HepG2 (cell line): ENCODE results near the gene TENT5A. TPM values are rescaled to one million over a fixed set of nuclear protein-coding genes. Genes with fewer than 3 reads are reported as not detected.
"Not testable (repeated sequence)": the region's sequence is repeated elsewhere in the genome, so short reads cannot be mapped to it uniquely, and the experiment has no call there.

Experiments used
- BCL6 ChIP-seq: IDR thresholded peaks from 2 replicates; pipeline ENCODE4 v1.6.1; 2016; ENCODE audit warnings: missing genetic modification reagents, missing compliant biosample characterization
- CEBPB ChIP-seq: IDR thresholded peaks from 2 replicates; pipeline ENCODE4 v1.6.1; 2011; ENCODE audit warnings: low read depth, low read length, improper control_type of control experiment, borderline replicate concordance
- CEBPG ChIP-seq: IDR thresholded peaks from 2 replicates; pipeline ENCODE4 v1.6.1; 2016
- EP300 ChIP-seq, 3 experiments: sonication (generic) in 1 of 3; formaldehyde crosslinking in 1 of 3; IDR thresholded peaks; 2 replicates each; pipeline versions ENCODE4 v1.5.1 to v1.6.1; 2011 to 2020; ENCODE audit warnings: low read depth in 2 of 3, low read length in 2 of 3, borderline replicate concordance in 1 of 3, improper control_type of control experiment in 1 of 3, mild to moderate bottlenecking in 1 of 3, missing genetic modification reagents in 1 of 3, moderate library complexity in 1 of 3
- FOXA3 ChIP-seq: IDR thresholded peaks from 2 replicates; pipeline ENCODE4 v1.6.1; 2016; ENCODE audit warnings: missing genetic modification reagents, missing compliant biosample characterization
- FOXK1 ChIP-seq: sonication (generic); formaldehyde crosslinking; IDR thresholded peaks from 2 replicates; pipeline ENCODE4 v1.4.0; 2020; ENCODE audit warnings: low read depth, missing genetic modification reagents, borderline replicate concordance
- GATAD2A ChIP-seq: IDR thresholded peaks from 2 replicates; pipeline ENCODE4 v1.6.1; 2016
- HNF4A ChIP-seq: sonication (generic); formaldehyde crosslinking; IDR thresholded peaks from 2 replicates; pipeline ENCODE4 v1.4.0; 2020; ENCODE audit warnings: missing genetic modification reagents
- KLF6 ChIP-seq: IDR thresholded peaks from 2 replicates; pipeline ENCODE4 v1.8.0; 2016; ENCODE audit warnings: missing biosample characterization, missing genetic modification reagents
- RXRB ChIP-seq: IDR thresholded peaks from 2 replicates; pipeline ENCODE4 v1.6.1; 2016; ENCODE audit warnings: borderline replicate concordance, missing genetic modification reagents, missing compliant biosample characterization
- SMAD3 ChIP-seq: sonication (generic); formaldehyde crosslinking; IDR thresholded peaks from 2 replicates; pipeline ENCODE4 v1.4.0; 2020; ENCODE audit warnings: missing genetic modification reagents
- SOX13 ChIP-seq, 3 experiments: fragments of 450-650 bp in 1 of 3; sonication (generic) in 1 of 3; formaldehyde crosslinking in 1 of 3; IDR thresholded peaks in 2 of 3; conservative IDR thresholded peaks in 1 of 3; 2 replicates each; pipeline versions ENCODE4 v1.5.0 to v1.6.1; 2016 to 2020; ENCODE audit warnings: antibody characterized with exemption in 1 of 3, mild to moderate bottlenecking in 1 of 3, missing compliant biosample characterization in 1 of 3, missing genetic modification reagents in 1 of 3, moderate library complexity in 1 of 3
- TARDBP ChIP-seq: sonication (generic); formaldehyde crosslinking; IDR thresholded peaks from 2 replicates; pipeline ENCODE4 v1.8.0; 2022; ENCODE audit warnings: mild to moderate bottlenecking, missing genetic modification reagents
- TRIM24 ChIP-seq: sonication (generic); formaldehyde crosslinking; IDR thresholded peaks from 2 replicates; pipeline ENCODE4 v1.8.0; 2022; ENCODE audit warnings: mild to moderate bottlenecking, missing genetic modification reagents
- ZMYM2 ChIP-seq: sonication (generic); formaldehyde crosslinking; IDR thresholded peaks from 2 replicates; pipeline ENCODE4 v1.8.0; 2022; ENCODE audit warnings: mild to moderate bottlenecking, missing genetic modification reagents
- ZMYM4 ChIP-seq: sonication (generic); formaldehyde crosslinking; IDR thresholded peaks from 2 replicates; pipeline ENCODE4 v1.8.1; 2023; ENCODE audit warnings: mild to moderate bottlenecking, missing genetic modification reagents
- ZNF331 ChIP-seq: sonication (generic); formaldehyde crosslinking; IDR thresholded peaks from 2 replicates; pipeline ENCODE4 v1.4.0; 2020; ENCODE audit warnings: missing genetic modification reagents
- ZNF460 ChIP-seq: sonication (generic); formaldehyde crosslinking; IDR thresholded peaks from 2 replicates; pipeline ENCODE4 v1.5.1; 2020; ENCODE audit warnings: missing genetic modification reagents, mild to moderate bottlenecking, borderline replicate concordance
- ZNF644 ChIP-seq: IDR thresholded peaks from 2 replicates; pipeline ENCODE4 v1.6.1; 2016; ENCODE audit warnings: low read depth
- polyA plus RNA-seq, 8 experiments: library from polyadenylated mRNA; depleted of rRNA in 3 of 8; stranded (reverse) in 7 of 8; unstranded in 1 of 8; fragments of >200 nt; fragmentation: Illumina TruSeq in 4 of 8; extraction: Trizol in 4 of 8; gene quantifications; 2 replicates each; pipeline versions ENCODE4 v1.2.1 to v1.2.3, GENCODE V29; 2011 to 2016; ENCODE audit warnings: low read depth in 4 of 8, missing spikeins in 1 of 8, mixed read lengths in 1 of 8; ENCODE audit not compliant: insufficient read depth in 1 of 8
- total RNA-seq, 5 experiments: library from RNA; depleted of rRNA; stranded (reverse); fragments of >200 nt; fragmentation: Illumina TruSeq; extraction: Trizol; gene quantifications; 2 replicates each; pipeline ENCODE4 v1.2.3, GENCODE V29; 2016; ENCODE audit warnings: low read depth in 1 of 5
- TF ChIP-seq, protein P1 (sequence below), 2 experiments: fragments of 450-650 bp in 1 of 2; sonication (generic) in 1 of 2; formaldehyde crosslinking; IDR thresholded peaks; 2 replicates each; pipeline versions ENCODE4 v1.5.0 to v1.8.0; 2020 to 2022; ENCODE audit warnings: mild to moderate bottlenecking in 1 of 2, missing genetic modification reagents in 1 of 2
- TF ChIP-seq, protein P2 (sequence below): IDR thresholded peaks from 2 replicates; pipeline ENCODE4 v1.6.1; 2016; ENCODE audit warnings: mild to moderate bottlenecking
- TF ChIP-seq, protein P3 (sequence below): sonication (generic); formaldehyde crosslinking; IDR thresholded peaks from 2 replicates; pipeline ENCODE4 v1.5.1; 2020; ENCODE audit warnings: mild to moderate bottlenecking, missing genetic modification reagents

The TENT5A gene
- total and polyA plus RNA-seq, 2 of the 13 experiments (the other 11 are each of a cell fraction or from before 2014, with no cell fraction given): 8.0 to 13.8 TPM

DNA sequence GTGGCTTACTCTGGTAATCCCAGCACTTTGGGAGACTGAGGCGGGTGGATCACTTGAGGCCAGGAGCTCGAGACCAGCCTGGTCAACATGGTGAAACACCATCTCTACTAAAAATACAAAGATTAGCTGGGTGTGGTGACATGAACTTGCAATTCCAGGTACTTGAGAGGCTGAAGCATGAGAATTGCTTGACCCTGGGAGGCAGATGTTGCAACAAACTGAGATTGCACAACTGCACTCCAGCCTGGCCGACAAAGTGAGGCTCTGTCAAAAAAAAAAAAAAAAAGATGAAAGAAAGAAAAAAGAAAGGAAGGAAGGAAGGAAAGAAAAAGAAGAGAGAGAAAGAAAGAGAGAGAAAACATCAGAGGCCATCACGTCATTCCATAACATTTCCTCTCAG is 23.7 kb upstream of the TENT5A start (continued):
- 0 out of 2 replicates have a peak, but pooled peaks have one; percentile 53 for TF ChIP-seq KLF6
- TF ChIP-seq ZNF331 (CRISPR knock-in tag): peak; percentile 56; the same call in 1 of the 2 replicates
- TF ChIP-seq, protein P1, sequence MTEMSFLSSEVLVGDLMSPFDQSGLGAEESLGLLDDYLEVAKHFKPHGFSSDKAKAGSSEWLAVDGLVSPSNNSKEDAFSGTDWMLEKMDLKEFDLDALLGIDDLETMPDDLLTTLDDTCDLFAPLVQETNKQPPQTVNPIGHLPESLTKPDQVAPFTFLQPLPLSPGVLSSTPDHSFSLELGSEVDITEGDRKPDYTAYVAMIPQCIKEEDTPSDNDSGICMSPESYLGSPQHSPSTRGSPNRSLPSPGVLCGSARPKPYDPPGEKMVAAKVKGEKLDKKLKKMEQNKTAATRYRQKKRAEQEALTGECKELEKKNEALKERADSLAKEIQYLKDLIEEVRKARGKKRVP (CRISPR knock-in tag; IDR thresholded peaks at IDR 0.05): 0 out of 4 replicates have a peak, but pooled peaks of 1 of the 2 experiments have one; percentile 38
- peak; percentile 41; the same call in 1 of the 2 replicates for TF ChIP-seq FOXA3
- TF ChIP-seq TARDBP (CRISPR knock-in tag): 0 out of 2 replicates have a peak, but pooled peaks have one; percentile 15
- peak; percentile 94 for TF ChIP-seq CEBPG
- TF ChIP-seq FOXK1 (CRISPR knock-in tag): peak; percentile 25; the same call in 1 of the 2 replicates
- TF ChIP-seq HNF4A: peak; percentile 37
- peak; percentile 94 for TF ChIP-seq CEBPB
- TF ChIP-seq TRIM24: peak; percentile 78
- TF ChIP-seq, protein P2, sequence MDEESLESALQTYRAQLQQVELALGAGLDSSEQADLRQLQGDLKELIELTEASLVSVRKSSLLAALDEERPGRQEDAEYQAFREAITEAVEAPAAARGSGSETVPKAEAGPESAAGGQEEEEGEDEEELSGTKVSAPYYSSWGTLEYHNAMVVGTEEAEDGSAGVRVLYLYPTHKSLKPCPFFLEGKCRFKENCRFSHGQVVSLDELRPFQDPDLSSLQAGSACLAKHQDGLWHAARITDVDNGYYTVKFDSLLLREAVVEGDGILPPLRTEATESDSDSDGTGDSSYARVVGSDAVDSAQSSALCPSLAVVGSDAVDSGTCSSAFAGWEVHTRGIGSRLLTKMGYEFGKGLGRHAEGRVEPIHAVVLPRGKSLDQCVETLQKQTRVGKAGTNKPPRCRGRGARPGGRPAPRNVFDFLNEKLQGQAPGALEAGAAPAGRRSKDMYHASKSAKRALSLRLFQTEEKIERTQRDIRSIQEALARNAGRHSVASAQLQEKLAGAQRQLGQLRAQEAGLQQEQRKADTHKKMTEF (CRISPR knock-in tag): peak; percentile 70; the same call in 1 of the 2 replicates
- peak; percentile 49; the same call in 1 of the 2 replicates for TF ChIP-seq RXRB (CRISPR knock-in tag)
- TF ChIP-seq SMAD3 (CRISPR knock-in tag): peak; percentile 67; the same call in 1 of the 2 replicates
- TF ChIP-seq ZMYM4: peak; percentile 54; the same call in 1 of the 2 replicates
- peak; percentile 92 for TF ChIP-seq ZNF460 (CRISPR knock-in tag)
- peak; percentile 69; the same call in 1 of the 2 replicates for TF ChIP-seq ZMYM2 (CRISPR knock-in tag)
- peak in 1 of 2 experiments; percentile 68; a peak in 2 of 4 replicates for TF ChIP-seq EP300 (IDR thresholded peaks at IDR 0.05; ENCODE audit: low read depth in 2 of 2, low read length in 2 of 2)
- not testable (repeated sequence) for TF ChIP-seq EP300 (CRISPR knock-in tag; IDR thresholded peaks at IDR 0.05; ENCODE audit: borderline replicate concordance); SOX13 (IDR thresholded peaks at IDR 0.05)
- peak in 1 of 2 experiments; percentile 79; a peak in 2 of 4 replicates for TF ChIP-seq SOX13 (CRISPR knock-in tag; conservative IDR thresholded peaks at IDR 0.05 in 1 of 2, IDR thresholded peaks at IDR 0.05 in 1 of 2)
- TF ChIP-seq ZNF644 (CRISPR knock-in tag): peak; percentile 62; the same call in 1 of the 2 replicates
- TF ChIP-seq GATAD2A (CRISPR knock-in tag): peak; percentile 81
- TF ChIP-seq, protein P3, sequence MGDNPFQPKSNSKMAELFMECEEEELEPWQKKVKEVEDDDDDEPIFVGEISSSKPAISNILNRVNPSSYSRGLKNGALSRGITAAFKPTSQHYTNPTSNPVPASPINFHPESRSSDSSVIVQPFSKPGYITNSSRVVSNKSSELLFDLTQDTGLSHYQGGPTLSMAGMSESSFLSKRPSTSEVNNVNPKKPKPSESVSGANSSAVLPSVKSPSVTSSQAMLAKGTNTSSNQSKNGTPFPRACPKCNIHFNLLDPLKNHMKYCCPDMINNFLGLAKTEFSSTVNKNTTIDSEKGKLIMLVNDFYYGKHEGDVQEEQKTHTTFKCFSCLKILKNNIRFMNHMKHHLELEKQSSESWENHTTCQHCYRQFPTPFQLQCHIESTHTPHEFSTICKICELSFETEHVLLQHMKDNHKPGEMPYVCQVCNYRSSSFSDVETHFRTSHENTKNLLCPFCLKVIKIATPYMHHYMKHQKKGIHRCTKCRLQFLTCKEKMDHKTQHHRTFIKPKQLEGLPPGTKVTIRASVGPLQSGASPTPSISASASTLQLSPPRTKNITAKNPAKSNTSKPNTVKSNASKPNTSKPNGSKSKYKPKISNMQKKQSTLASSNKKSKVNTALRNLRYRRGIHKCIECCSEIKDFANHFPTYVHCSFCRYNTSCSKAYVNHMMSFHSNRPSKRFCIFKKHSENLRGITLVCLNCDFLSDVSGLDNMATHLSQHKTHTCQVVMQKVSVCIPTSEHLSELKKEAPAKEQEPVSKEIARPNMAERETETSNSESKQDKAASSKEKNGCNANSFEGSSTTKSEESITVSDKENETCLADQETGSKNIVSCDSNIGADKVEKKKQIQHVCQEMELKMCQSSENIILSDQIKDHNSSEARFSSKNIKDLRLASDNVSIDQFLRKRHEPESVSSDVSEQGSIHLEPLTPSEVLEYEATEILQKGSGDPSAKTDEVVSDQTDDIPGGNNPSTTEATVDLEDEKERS: peak; percentile 65; the same call in 1 of the 2 replicates
- peak; percentile 52 for TF ChIP-seq BCL6 (CRISPR knock-in tag)
